Neuronal stem cell (in vitro differentiated cells): ENCODE measurements around the gene MTUS2.

Experiments
- DNase-seq: peaks from one replicate; pipeline ENCODE4 v3.0.0-alpha.2; 2013; ENCODE audit warnings: low spot score
- H2AFZ ChIP-seq: one replicate; pipeline ENCODE4 v1.6.1; 2013; ENCODE audit warnings: mild to moderate bottlenecking, low read length, inconsistent platforms
- H2AK5ac ChIP-seq: 2 replicates; pipeline ENCODE4 v1.6.1; 2013; ENCODE audit warnings: low read depth, mild to moderate bottlenecking, inconsistent platforms, low read length, moderate library complexity, mixed read lengths
- H2BK120ac ChIP-seq: 2 replicates; pipeline ENCODE4 v1.6.1; 2013; ENCODE audit warnings: low read depth, mild to moderate bottlenecking, inconsistent platforms, low read length, moderate library complexity, mixed read lengths
- H2BK12ac ChIP-seq: one replicate; pipeline ENCODE4 v1.6.1; 2013; ENCODE audit warnings: low read length, inconsistent platforms
- H2BK15ac ChIP-seq: 2 replicates; pipeline ENCODE4 v1.6.1; 2013; ENCODE audit warnings: mild to moderate bottlenecking, low read length, inconsistent platforms, mixed read lengths
- H2BK5ac ChIP-seq: one replicate; pipeline ENCODE4 v1.6.1; 2013; ENCODE audit warnings: inconsistent platforms, mild to moderate bottlenecking, low read length, moderate library complexity
- H3K14ac ChIP-seq: one replicate; pipeline ENCODE4 v1.6.1; 2013; ENCODE audit warnings: low read length, inconsistent platforms
- H3K18ac ChIP-seq: 2 replicates; pipeline ENCODE4 v1.6.1; 2013; ENCODE audit warnings: low read length, inconsistent platforms
- H3K23ac ChIP-seq: 2 replicates; pipeline ENCODE4 v1.6.1; 2013; ENCODE audit warnings: low read depth, mild to moderate bottlenecking, mixed read lengths, low read length, inconsistent platforms; ENCODE audit not compliant: poor library complexity
- H3K27ac ChIP-seq: replicated peaks from 3 replicates; pipeline ENCODE4 v1.5.1; 2013; ENCODE audit warnings: low read length, inconsistent platforms
- H3K27me3 ChIP-seq, 3 experiments: 2 replicates each; pipeline ENCODE4 v1.6.1; 2013; ENCODE audit warnings: low read length in 3 of 3, mild to moderate bottlenecking in 2 of 3, inconsistent platforms in 1 of 3, low read depth in 1 of 3, mixed read lengths in 1 of 3, moderate library complexity in 1 of 3; ENCODE audit not compliant: control insufficient read depth in 3 of 3, insufficient read depth in 3 of 3
- H3K36me3 ChIP-seq, 2 donors: replicated peaks in 1 of 2; 2 replicates each; pipeline ENCODE4 v1.6.1; 2013; ENCODE audit warnings: low read length in 2 of 2; ENCODE audit not compliant: control insufficient read depth in 2 of 2, insufficient read depth in 2 of 2
- H3K4ac ChIP-seq: 2 replicates; pipeline ENCODE4 v1.6.1; 2013; ENCODE audit warnings: inconsistent platforms, mild to moderate bottlenecking, low read length, moderate library complexity
- H3K4me1 ChIP-seq, 2 donors: 1 replicate in 1 of 2; 2 replicates in 1 of 2; pipeline ENCODE4 v1.6.1; 2013; ENCODE audit warnings: low read length in 2 of 2, low read depth in 1 of 2; ENCODE audit not compliant: control insufficient read depth in 2 of 2, insufficient read depth in 1 of 2
- H3K4me2 ChIP-seq: one replicate; pipeline ENCODE4 v1.6.1; 2013; ENCODE audit warnings: mild to moderate bottlenecking, low read length, inconsistent platforms; ENCODE audit not compliant: insufficient read depth, poor library complexity, severe bottlenecking
- H3K4me3 ChIP-seq, 2 donors: 2 replicates each; pipeline ENCODE4 v1.5.1; 2013; ENCODE audit warnings: low read length in 2 of 2, mild to moderate bottlenecking in 2 of 2, inconsistent platforms in 1 of 2, moderate library complexity in 1 of 2
- H3K79me1 ChIP-seq: one replicate; pipeline ENCODE4 v1.6.1; 2013; ENCODE audit warnings: low read depth, mild to moderate bottlenecking, inconsistent platforms, low read length, moderate library complexity
- H3K9ac ChIP-seq: one replicate; pipeline ENCODE4 v1.6.1; 2013; ENCODE audit warnings: mild to moderate bottlenecking, low read depth, low read length, inconsistent platforms; ENCODE audit not compliant: poor library complexity
- H3K9me3 ChIP-seq, 2 donors: replicated peaks in 1 of 2; 2 replicates each; pipeline versions ENCODE3 to v1.6.1; 2013; ENCODE audit warnings: low read length in 2 of 2, mild to moderate bottlenecking in 2 of 2, inconsistent platforms in 1 of 2, low read depth in 1 of 2, mixed read lengths in 1 of 2, moderate library complexity in 1 of 2; ENCODE audit not compliant: control insufficient read depth in 2 of 2, insufficient read depth in 1 of 2
- H4K8ac ChIP-seq: one replicate; pipeline ENCODE4 v1.6.1; 2013; ENCODE audit warnings: low read depth, mild to moderate bottlenecking, inconsistent platforms, low read length, moderate library complexity
- H4K91ac ChIP-seq: one replicate; pipeline ENCODE4 v1.6.1; 2013; ENCODE audit warnings: low read length, low read depth, mild to moderate bottlenecking, inconsistent platforms; ENCODE audit not compliant: poor library complexity
- WGBS, 2 donors: extraction: QIAGEN DNeasy Blood & Tissue Kit; methylation state at CpG; one replicate each; pipeline ENCODE4 v1.1.7; 2013; ENCODE audit warnings: missing lambda C conversion rate in 2 of 2, mixed read lengths in 1 of 2; ENCODE audit not compliant: insufficient read length in 2 of 2, insufficient replicate concordance in 1 of 2; ENCODE audit errors: extremely low coverage in 2 of 2; 5-methylcytosine and 5-hydroxymethylcytosine counted together

Gene MTUS2

GRCh38 chr13:29471551-29471950 is 651.4 kb downstream of the MTUS2 start:
- Histone ChIP-seq H2BK12ac (no peak overlapping the region), H3K14ac (no peak overlapping the region), H3K79me1 (no peaks in the 10 kb centered on the region), H3K27me3 (no peaks in the 10 kb centered on the region), H3K18ac (peak overlapping the region; percentile 2), H4K8ac (no peak overlapping the region), H3K36me3 (no peaks in the 10 kb centered on the region), H2BK5ac (no peak overlapping the region), H3K9me3 (no peaks in the 10 kb centered on the region), H3K27ac (no peak overlapping the region), H2AK5ac (peak overlapping the region; percentile 81), H3K4ac (no peak overlapping the region), H3K4me1 (no peaks in the 10 kb centered on the region), H3K23ac (no peak overlapping the region), H2AFZ (no peak overlapping the region), H3K4me2 (no peak overlapping the region), H3K9ac (no peak overlapping the region), H3K4me3 (no peak overlapping the region), H4K91ac (no peak overlapping the region), H2BK15ac (no peak overlapping the region), H2BK120ac (no peak overlapping the region)
- WGBS, 2 donors: no CpG with 5 or more reads among the region's 9 CpGs
- DNase-seq: no peak

GRCh38 chr13:29472332-29472961 is 652.3 kb downstream of the MTUS2 start:
- Histone ChIP-seq H2BK15ac (no peak overlapping the region), H3K14ac (no peak overlapping the region), H2BK12ac (no peak overlapping the region), H3K4me1 (no peaks in the 10 kb centered on the region), H3K9me3 (no peaks in the 10 kb centered on the region), H3K4ac (no peak overlapping the region), H3K23ac (no peak overlapping the region), H3K27ac (no peak overlapping the region), H2AFZ (no peak overlapping the region), H2BK120ac (no peak overlapping the region), H3K9ac (no peak overlapping the region), H3K4me3 (no peak overlapping the region), H4K8ac (no peak overlapping the region), H2AK5ac (no peak overlapping the region), H3K79me1 (no peaks in the 10 kb centered on the region), H3K36me3 (no peaks in the 10 kb centered on the region), H3K18ac (no peak overlapping the region), H4K91ac (no peak overlapping the region), H2BK5ac (no peak overlapping the region), H3K4me2 (no peak overlapping the region), H3K27me3 (no peaks in the 10 kb centered on the region)
- no CpG with 5 or more reads among the region's 6 CpGs for WGBS, 2 donors
- no peak for DNase-seq

GRCh38 chr13:29473166-29473565 is 653.0 kb downstream of the MTUS2 start:
- no peak overlapping the region for H2AFZ ChIP-seq
- WGBS, 2 donors: no CpG with 5 or more reads among the region's 4 CpGs
- no peak for DNase-seq

GRCh38 chr13:29474991-29475390 is 654.9 kb downstream of the MTUS2 start:
- Histone ChIP-seq H2AFZ (no peak overlapping the region), H3K14ac (no peak overlapping the region), H2BK120ac (no peak overlapping the region), H4K8ac (no peak overlapping the region), H3K4me1 (no peaks in the 10 kb centered on the region), H3K4me3 (no peak overlapping the region), H2AK5ac (no peak overlapping the region), H3K4me2 (no peak overlapping the region), H3K9ac (no peak overlapping the region), H3K79me1 (no peaks in the 10 kb centered on the region), H2BK15ac (no peak overlapping the region), H4K91ac (no peak overlapping the region), H3K23ac (no peak overlapping the region), H3K18ac (no peak overlapping the region), H3K4ac (no peak overlapping the region), H3K9me3 (no peaks in the 10 kb centered on the region), H3K27ac (no peak overlapping the region), H2BK5ac (no peak overlapping the region), H3K27me3 (peaks cover 0 to 9% (median 0%) of the 10 kb centered on the region in 3 experiments), H2BK12ac (no peak overlapping the region), H3K36me3 (no peaks in the 10 kb centered on the region)
- no CpG with 5 or more reads among the region's 3 CpGs for WGBS, 2 donors
- no peak for DNase-seq

More at GRCh38 chr13:29473166-29473565, 653.0 kb downstream of the MTUS2 start:
- Histone ChIP-seq H3K4me1 (no peaks in the 10 kb centered on the region), H3K36me3 (no peaks in the 10 kb centered on the region), H3K18ac (no peak overlapping the region), H2BK15ac (no peak overlapping the region), H3K14ac (no peak overlapping the region), H3K4me3 (no peak overlapping the region), H2AK5ac (no peak overlapping the region), H3K23ac (no peak overlapping the region), H3K27me3 (peaks cover 0 to 4% (median 0%) of the 10 kb centered on the region in 3 experiments), H4K8ac (no peak overlapping the region), H3K4ac (no peak overlapping the region), H3K4me2 (no peak overlapping the region), H2BK12ac (no peak overlapping the region), H3K9ac (no peak overlapping the region), H2BK5ac (no peak overlapping the region), H3K79me1 (no peaks in the 10 kb centered on the region), H3K9me3 (no peaks in the 10 kb centered on the region), H2BK120ac (no peak overlapping the region), H3K27ac (no peak overlapping the region), H4K91ac (no peak overlapping the region)
